ENCODE results near the gene LY6G6C. TPM values are rescaled to one million over a fixed set of nuclear protein-coding genes. Genes with fewer than 3 reads are reported as not detected.

Gene LY6G6C, protein sequence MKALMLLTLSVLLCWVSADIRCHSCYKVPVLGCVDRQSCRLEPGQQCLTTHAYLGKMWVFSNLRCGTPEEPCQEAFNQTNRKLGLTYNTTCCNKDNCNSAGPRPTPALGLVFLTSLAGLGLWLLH
- total RNA-seq (not detected in 2 replicates), polyA plus RNA-seq (0.13 and 0.30 TPM in 2 replicates), polyA minus RNA-seq (not detected in 2 replicates)
- total RNA-seq (2013) = not detected

DNA sequence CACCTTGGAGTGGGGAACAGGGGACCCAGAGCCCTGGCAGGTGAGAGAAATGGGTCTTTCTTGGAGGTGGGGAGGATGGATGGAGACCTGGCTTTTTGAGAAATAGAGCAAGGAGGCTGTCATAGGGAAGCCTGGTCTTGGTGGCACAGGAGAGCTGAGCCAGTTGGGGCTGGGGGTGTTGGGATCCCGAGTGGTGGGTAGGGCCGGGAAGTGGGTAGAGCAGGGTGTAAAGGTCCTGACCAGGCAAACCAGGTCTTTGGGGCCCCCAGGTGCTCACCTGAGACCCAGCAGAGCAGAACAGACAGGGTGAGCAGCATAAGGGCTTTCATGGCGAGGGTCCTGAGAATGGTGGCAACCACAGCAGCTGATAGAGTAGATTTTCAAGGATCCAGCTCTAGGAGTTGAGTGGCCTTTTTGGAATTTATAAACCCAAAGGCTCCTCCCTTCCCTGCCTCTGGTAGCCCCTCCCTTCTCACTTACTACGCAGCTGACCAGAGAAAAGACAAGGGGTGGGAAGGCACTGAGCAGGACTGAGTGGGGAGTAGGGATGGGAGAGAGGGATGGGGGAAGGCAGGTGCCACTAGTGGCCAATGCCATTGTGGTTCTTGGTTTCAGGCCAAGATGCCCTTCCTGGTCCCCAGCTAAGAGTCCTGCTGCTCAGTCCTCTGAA lies at the start of gene LY6G6C:
Gene LY6G6C, minus strand, starts transcription at position 396 of the 670 bp plus-strand sequence. Its CDS starts 67 bp downstream, at position 329.
- Mint-ChIP-seq H3K27ac (no peak within 1 kb of the TSS), H3K4me1 (peaks cover 28% of the 10 kb centered on the region)

More for the DNA sequence above, at the start of gene LY6G6C:
- Mint-ChIP-seq H3K9me3 (ENCODE audit: insufficient read depth) (no peaks in the 10 kb centered on the region), H3K27me3 (no peaks in the 10 kb centered on the region), H3K4me3 (no peak within 1 kb of the TSS)
- Histone ChIP-seq H3K4me3 (ENCODE audit: control extremely low read depth in 1 of 5, extremely low read depth in 1 of 5, insufficient read depth in 1 of 5, low read depth in 2 of 5, low read length in 4 of 5) (no peak within 1 kb of the TSS), H4K20me1 (ENCODE audit: control insufficient read depth, insufficient read depth, low read length, poor library complexity, severe bottlenecking) (no peaks in the 10 kb centered on the region), H3K27ac (ENCODE audit: low read length in 2 of 2) (no peak within 1 kb of the TSS), H3K79me2 (ENCODE audit: control insufficient read depth, insufficient read depth, low read length) (no peaks in the 10 kb centered on the region), H3K4me2 (replicated peaks; ENCODE audit: low read depth, low read length, poor library complexity, severe bottlenecking) (no peak within 1 kb of the TSS), H3K9ac (ENCODE audit: low read length) (no peak within 1 kb of the TSS), H3K27me3 (replicated peaks in 1 of 4; ENCODE audit: control extremely low read depth in 1 of 4, control insufficient read depth in 3 of 4, insufficient read depth in 4 of 4, low read length in 3 of 4) (no peaks in the 10 kb centered on the region), H3K36me3 (replicated peaks in 1 of 2; ENCODE audit: control extremely low read depth in 1 of 2, control insufficient read depth in 1 of 2, extremely low read depth in 1 of 2, insufficient read depth in 2 of 2, low read length in 1 of 2) (peaks cover 0 to 10% of the 10 kb centered on the region in 2 experiments), H2AFZ (ENCODE audit: insufficient read depth, low read depth, low read length, poor library complexity, severe bottlenecking) (no peak within 1 kb of the TSS), H3K9me3 (ENCODE audit: control extremely low read depth in 1 of 3, control insufficient read depth in 2 of 3, insufficient read depth in 1 of 3, low read length in 2 of 3) (no peaks in the 10 kb centered on the region), H3K4me1 (ENCODE audit: control insufficient read depth in 2 of 2, insufficient read depth in 2 of 2, low read length in 2 of 2) (peaks cover 12 to 19% of the 10 kb centered on the region in 2 donors)
- 86% methylated on average over 2 of the region's 4 CpGs for WGBS (ENCODE audit: insufficient coverage)
- no peak for DNase-seq
- intact Hi-C loops (cut with micrococcal nuclease) = no loop called here
- ATAC-seq (ENCODE audit: low read depth) = no peak
- TF ChIP-seq EZH2 (IDR thresholded peaks at IDR 0.05; ENCODE audit: borderline replicate concordance, insufficient read depth, low read depth, low read length, poor library complexity, severe bottlenecking) = no peak
- TF ChIP-seq, protein P1, sequence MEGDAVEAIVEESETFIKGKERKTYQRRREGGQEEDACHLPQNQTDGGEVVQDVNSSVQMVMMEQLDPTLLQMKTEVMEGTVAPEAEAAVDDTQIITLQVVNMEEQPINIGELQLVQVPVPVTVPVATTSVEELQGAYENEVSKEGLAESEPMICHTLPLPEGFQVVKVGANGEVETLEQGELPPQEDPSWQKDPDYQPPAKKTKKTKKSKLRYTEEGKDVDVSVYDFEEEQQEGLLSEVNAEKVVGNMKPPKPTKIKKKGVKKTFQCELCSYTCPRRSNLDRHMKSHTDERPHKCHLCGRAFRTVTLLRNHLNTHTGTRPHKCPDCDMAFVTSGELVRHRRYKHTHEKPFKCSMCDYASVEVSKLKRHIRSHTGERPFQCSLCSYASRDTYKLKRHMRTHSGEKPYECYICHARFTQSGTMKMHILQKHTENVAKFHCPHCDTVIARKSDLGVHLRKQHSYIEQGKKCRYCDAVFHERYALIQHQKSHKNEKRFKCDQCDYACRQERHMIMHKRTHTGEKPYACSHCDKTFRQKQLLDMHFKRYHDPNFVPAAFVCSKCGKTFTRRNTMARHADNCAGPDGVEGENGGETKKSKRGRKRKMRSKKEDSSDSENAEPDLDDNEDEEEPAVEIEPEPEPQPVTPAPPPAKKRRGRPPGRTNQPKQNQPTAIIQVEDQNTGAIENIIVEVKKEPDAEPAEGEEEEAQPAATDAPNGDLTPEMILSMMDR (IDR thresholded peaks at IDR 0.05) = no peak
- ChIA-PET CTCF (no interaction called here), POLR2A (no interaction called here)
